Measurements from ENCODE around the gene ATP10A. TPM values are rescaled to one million over a fixed set of nuclear protein-coding genes. Genes with fewer than 3 reads are reported as not detected.

Gene ATP10A
- total and polyA plus RNA-seq, 5 donors from 2014 or later = 2.8 to 16.1 (median 5.5) TPM

GRCh38 chr15:25891081-25891480 lies 28.0 kb upstream of the ATP10A start:
- Histone ChIP-seq H3K27me3 (ENCODE audit: control insufficient read depth, insufficient read depth, low read length) (no peaks in the 10 kb centered on the region), H3K4me1 (ENCODE audit: control insufficient read depth, insufficient read depth, low read length, poor library complexity, severe bottlenecking) (no peaks in the 10 kb centered on the region), H3K27ac (ENCODE audit: insufficient read depth, low read length, poor library complexity, severe bottlenecking) (no peak overlapping the region), H3K36me3 (ENCODE audit: control insufficient read depth, insufficient read depth, low read length) (no peaks in the 10 kb centered on the region), H3K4me3 (ENCODE audit: low read depth, low read length) (no peak overlapping the region), H3K9me3 (ENCODE audit: control insufficient read depth in 2 of 2, low read length in 2 of 2) (no peaks in the 10 kb centered on the region)
- Mint-ChIP-seq H3K27ac (no peak overlapping the region), H3K36me3 (no peaks in the 10 kb centered on the region), H3K9me3 (peaks cover 0 to 5% (median 0%) of the 10 kb centered on the region in 7 donors), H3K27me3 (peaks cover 10% of the 10 kb centered on the region), H3K4me3 (no peak overlapping the region), H3K4me1 (no peaks in the 10 kb centered on the region)
- DNase-seq (no peak), ATAC-seq (ENCODE audit: low read depth in 2 of 2) (no peak)

GRCh38 chr15:25890529-25890928 lies 27.4 kb upstream of the ATP10A start:
- DNase-seq (no peak), ATAC-seq (ENCODE audit: low read depth in 2 of 2) (no peak)
- Mint-ChIP-seq H3K27me3 (peaks cover 10% of the 10 kb centered on the region), H3K4me3 (peak overlapping the region in 1 of 4 donors; percentile 37), H3K36me3 (no peaks in the 10 kb centered on the region), H3K9me3 (peaks cover 0 to 5% (median 0%) of the 10 kb centered on the region in 7 donors), H3K27ac (no peak overlapping the region), H3K4me1 (no peaks in the 10 kb centered on the region)
- Histone ChIP-seq H3K36me3 (ENCODE audit: control insufficient read depth, insufficient read depth, low read length) (no peaks in the 10 kb centered on the region), H3K4me1 (ENCODE audit: control insufficient read depth, insufficient read depth, low read length, poor library complexity, severe bottlenecking) (no peaks in the 10 kb centered on the region), H3K9me3 (ENCODE audit: control insufficient read depth in 2 of 2, low read length in 2 of 2) (no peaks in the 10 kb centered on the region), H3K4me3 (ENCODE audit: low read depth, low read length) (no peak overlapping the region), H3K27ac (ENCODE audit: insufficient read depth, low read length, poor library complexity, severe bottlenecking) (no peak overlapping the region), H3K27me3 (ENCODE audit: control insufficient read depth, insufficient read depth, low read length) (no peaks in the 10 kb centered on the region)

- H3K27me3 ChIP-seq (ENCODE audit: control insufficient read depth, insufficient read depth, low read length) = no peaks in the 10 kb centered on the region
Measured at GRCh38 chr15:25887870-25888269, 24.7 kb upstream of the ATP10A start.

GRCh38 chr15:25886498-25887140 lies 23.5 kb upstream of the ATP10A start:
- no peak overlapping the region for H3K27ac ChIP-seq (ENCODE audit: insufficient read depth, low read length, poor library complexity, severe bottlenecking)
- no peak overlapping the region for H3K4me3 Mint-ChIP-seq
- no peaks in the 10 kb centered on the region for H3K4me1 Mint-ChIP-seq
- ATAC-seq (ENCODE audit: low read depth in 2 of 2) (no peak), DNase-seq (no peak)
- H3K9me3 ChIP-seq (ENCODE audit: control insufficient read depth in 2 of 2, low read length in 2 of 2) = no peaks in the 10 kb centered on the region
- H3K27me3 Mint-ChIP-seq = no peaks in the 10 kb centered on the region
- H3K9me3 Mint-ChIP-seq = peaks cover 0 to 2% (median 0%) of the 10 kb centered on the region in 7 donors
- no peak overlapping the region for H3K4me3 ChIP-seq (ENCODE audit: low read depth, low read length)
- H3K4me1 ChIP-seq (ENCODE audit: control insufficient read depth, insufficient read depth, low read length, poor library complexity, severe bottlenecking) = no peaks in the 10 kb centered on the region
- H3K36me3 Mint-ChIP-seq = no peaks in the 10 kb centered on the region
- no peak overlapping the region for H3K27ac Mint-ChIP-seq
- H3K36me3 ChIP-seq (ENCODE audit: control insufficient read depth, insufficient read depth, low read length) = no peaks in the 10 kb centered on the region
- no peaks in the 10 kb centered on the region for H3K27me3 ChIP-seq (ENCODE audit: control insufficient read depth, insufficient read depth, low read length)

More at GRCh38 chr15:25887870-25888269, 24.7 kb upstream of the ATP10A start:
- no peaks in the 10 kb centered on the region for H3K4me1 ChIP-seq (ENCODE audit: control insufficient read depth, insufficient read depth, low read length, poor library complexity, severe bottlenecking)
- ATAC-seq (ENCODE audit: low read depth in 2 of 2) (no peak), DNase-seq (no peak)
- Mint-ChIP-seq H3K4me3 (no peak overlapping the region), H3K36me3 (no peaks in the 10 kb centered on the region), H3K9me3 (peaks cover 0 to 2% (median 0%) of the 10 kb centered on the region in 7 donors), H3K27me3 (peaks cover under 1% of the 10 kb centered on the region), H3K27ac (no peak overlapping the region), H3K4me1 (no peaks in the 10 kb centered on the region)
- no peak overlapping the region for H3K4me3 ChIP-seq (ENCODE audit: low read depth, low read length)
- H3K36me3 ChIP-seq (ENCODE audit: control insufficient read depth, insufficient read depth, low read length) = no peaks in the 10 kb centered on the region
- H3K9me3 ChIP-seq (ENCODE audit: control insufficient read depth in 2 of 2, low read length in 2 of 2) = no peaks in the 10 kb centered on the region
- no peak overlapping the region for H3K27ac ChIP-seq (ENCODE audit: insufficient read depth, low read length, poor library complexity, severe bottlenecking)

GRCh38 chr15:25884370-25884769 lies 21.2 kb upstream of the ATP10A start:
- H3K27ac Mint-ChIP-seq = peak overlapping the region in 1 of 3 donors; percentile 15

GRCh38 chr15:25883463-25884259 lies 20.5 kb upstream of the ATP10A start:
- peaks cover 0 to 2% (median 0%) of the 10 kb centered on the region in 7 donors for H3K9me3 Mint-ChIP-seq
- H3K27me3 Mint-ChIP-seq = no peaks in the 10 kb centered on the region
- DNase-seq (no peak), ATAC-seq (ENCODE audit: low read depth in 2 of 2) (no peak)
- Histone ChIP-seq H3K4me1 (ENCODE audit: control insufficient read depth, insufficient read depth, low read length, poor library complexity, severe bottlenecking) (no peaks in the 10 kb centered on the region), H3K27ac (ENCODE audit: insufficient read depth, low read length, poor library complexity, severe bottlenecking) (no peak overlapping the region), H3K36me3 (ENCODE audit: control insufficient read depth, insufficient read depth, low read length) (no peaks in the 10 kb centered on the region), H3K4me3 (ENCODE audit: low read depth, low read length) (no peak overlapping the region), H3K9me3 (ENCODE audit: control insufficient read depth in 2 of 2, low read length in 2 of 2) (no peaks in the 10 kb centered on the region), H3K27me3 (ENCODE audit: control insufficient read depth, insufficient read depth, low read length) (no peaks in the 10 kb centered on the region)
- no peak overlapping the region for H3K4me3 Mint-ChIP-seq
- no peaks in the 10 kb centered on the region for H3K36me3 Mint-ChIP-seq
- H3K27ac Mint-ChIP-seq = no peak overlapping the region
- peaks cover 0 to 2% (median 0%) of the 10 kb centered on the region in 4 donors for H3K4me1 Mint-ChIP-seq

More at GRCh38 chr15:25884370-25884769, 21.2 kb upstream of the ATP10A start:
- no peaks in the 10 kb centered on the region for H3K36me3 Mint-ChIP-seq
- Histone ChIP-seq H3K36me3 (ENCODE audit: control insufficient read depth, insufficient read depth, low read length) (no peaks in the 10 kb centered on the region), H3K9me3 (ENCODE audit: control insufficient read depth in 2 of 2, low read length in 2 of 2) (no peaks in the 10 kb centered on the region), H3K4me1 (ENCODE audit: control insufficient read depth, insufficient read depth, low read length, poor library complexity, severe bottlenecking) (no peaks in the 10 kb centered on the region), H3K27ac (ENCODE audit: insufficient read depth, low read length, poor library complexity, severe bottlenecking) (no peak overlapping the region), H3K27me3 (ENCODE audit: control insufficient read depth, insufficient read depth, low read length) (no peaks in the 10 kb centered on the region), H3K4me3 (ENCODE audit: low read depth, low read length) (no peak overlapping the region)
- ATAC-seq (ENCODE audit: low read depth in 2 of 2) (no peak), DNase-seq (no peak)
- no peak overlapping the region for H3K4me3 Mint-ChIP-seq
- no peaks in the 10 kb centered on the region for H3K4me1 Mint-ChIP-seq
- no peaks in the 10 kb centered on the region for H3K27me3 Mint-ChIP-seq
- H3K9me3 Mint-ChIP-seq = peaks cover 0 to 2% (median 0%) of the 10 kb centered on the region in 7 donors

- H3K9me3 Mint-ChIP-seq = peaks cover 0 to 3% (median 0%) of the 10 kb centered on the region in 7 donors
- H3K27ac Mint-ChIP-seq = no peak overlapping the region
- H3K36me3 ChIP-seq (ENCODE audit: control insufficient read depth, insufficient read depth, low read length) = no peaks in the 10 kb centered on the region
- no peak for DNase-seq
- no peaks in the 10 kb centered on the region for H3K4me1 ChIP-seq (ENCODE audit: control insufficient read depth, insufficient read depth, low read length, poor library complexity, severe bottlenecking)
- no peak overlapping the region for H3K4me3 ChIP-seq (ENCODE audit: low read depth, low read length)
- H3K27me3 ChIP-seq (ENCODE audit: control insufficient read depth, insufficient read depth, low read length) = no peaks in the 10 kb centered on the region
- H3K27me3 Mint-ChIP-seq = no peaks in the 10 kb centered on the region
- H3K4me3 Mint-ChIP-seq = no peak overlapping the region
- H3K36me3 Mint-ChIP-seq = no peaks in the 10 kb centered on the region
- peaks cover 0 to 4% (median 0%) of the 10 kb centered on the region in 4 donors for H3K4me1 Mint-ChIP-seq
- no peak for ATAC-seq (ENCODE audit: low read depth in 2 of 2)
- H3K9me3 ChIP-seq (ENCODE audit: control insufficient read depth in 2 of 2, low read length in 2 of 2) = no peaks in the 10 kb centered on the region
- H3K27ac ChIP-seq (ENCODE audit: insufficient read depth, low read length, poor library complexity, severe bottlenecking) = no peak overlapping the region
Measured at GRCh38 chr15:25882466-25882865, 19.3 kb upstream of the ATP10A start.
